GM18508 (cell line): ENCODE data around the gene ZCCHC13.
"Not testable (repeated sequence)": the region's sequence is repeated elsewhere in the genome, so short reads cannot be mapped to it uniquely, and the experiment has no call there.

Experiments
- ATAC-seq: cut with Tn5 transposase; IDR thresholded peaks from one replicate; pipeline ENCODE4 v1.9.1; 2021; ENCODE audit warnings: moderate number of reproducible peaks; ENCODE audit not compliant: insufficient read depth, unreplicated experiment

The ZCCHC13 gene

DNA sequence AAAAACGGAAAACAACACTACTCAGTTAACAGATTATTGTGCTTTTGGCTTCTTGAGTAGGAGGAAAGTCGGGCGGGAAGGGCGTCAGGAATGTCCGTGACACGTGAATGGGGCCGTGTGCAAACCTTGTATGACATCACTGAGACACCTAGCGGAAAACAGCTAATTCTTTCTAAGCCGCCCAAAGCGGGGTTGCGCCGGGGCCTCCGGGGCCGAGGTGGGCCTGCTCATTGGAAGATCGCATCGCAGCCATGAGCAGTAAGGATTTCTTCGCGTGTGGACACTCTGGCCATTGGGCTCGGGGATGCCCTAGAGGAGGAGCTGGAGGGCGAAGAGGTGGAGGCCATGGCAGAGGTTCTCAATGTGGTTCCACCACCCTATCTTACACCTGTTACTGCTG lies at the start of gene ZCCHC13:
Gene ZCCHC13, plus strand, starts transcription at position 165 of the 400 bp plus-strand sequence. Its CDS starts 87 bp downstream, at position 252.
- no peak for ATAC-seq

DNA sequence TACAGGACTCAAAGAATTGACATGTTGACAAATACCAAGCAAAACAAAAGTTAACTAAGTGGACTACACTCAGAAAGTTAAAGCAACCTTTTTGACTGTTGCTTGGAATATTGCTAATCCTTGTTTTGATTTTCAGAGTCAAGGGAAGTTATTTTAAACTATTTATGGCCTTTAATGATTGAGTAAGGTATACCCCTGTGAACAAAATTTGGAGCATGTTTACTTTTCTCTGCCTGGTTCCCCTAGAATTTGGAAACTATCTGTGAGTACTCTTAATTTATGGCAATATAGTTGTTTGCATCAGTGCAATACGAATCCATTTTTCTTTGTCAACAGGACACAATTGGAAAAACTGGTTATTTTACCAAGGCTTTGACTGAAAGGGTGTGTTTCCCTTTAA lies 45.9 kb upstream of the ZCCHC13 start:
- not testable (repeated sequence) for ATAC-seq

DNA sequence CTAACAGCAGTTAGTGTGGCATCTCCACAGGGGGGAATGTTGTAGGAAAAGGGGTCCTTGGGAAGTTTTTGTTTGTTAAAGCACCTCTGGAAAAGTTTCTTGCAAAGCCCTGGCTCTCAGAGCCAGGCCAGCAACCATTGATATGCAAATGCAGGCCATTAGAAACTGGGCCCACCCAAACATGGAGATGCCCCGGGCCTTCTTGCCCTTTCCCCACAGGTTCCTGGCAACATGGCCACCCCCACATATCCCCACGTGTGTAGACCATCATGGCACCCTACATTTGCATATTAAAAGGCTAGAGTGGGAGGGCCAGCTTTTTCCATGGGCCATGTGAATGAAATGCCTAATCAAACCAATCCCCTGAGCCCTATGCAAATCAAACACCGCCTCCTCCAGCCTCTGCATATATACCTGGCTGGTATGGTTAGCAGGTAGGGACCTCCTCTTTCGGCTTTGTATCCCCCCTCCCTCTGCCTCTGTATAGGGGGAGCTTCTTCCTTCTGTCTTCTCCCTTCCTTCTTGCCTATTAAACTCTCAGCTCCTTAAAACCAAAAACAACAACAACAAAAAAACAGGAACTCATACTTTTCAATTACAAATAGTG lies 44.0 kb upstream of the ZCCHC13 start:
- no peak for ATAC-seq

DNA sequence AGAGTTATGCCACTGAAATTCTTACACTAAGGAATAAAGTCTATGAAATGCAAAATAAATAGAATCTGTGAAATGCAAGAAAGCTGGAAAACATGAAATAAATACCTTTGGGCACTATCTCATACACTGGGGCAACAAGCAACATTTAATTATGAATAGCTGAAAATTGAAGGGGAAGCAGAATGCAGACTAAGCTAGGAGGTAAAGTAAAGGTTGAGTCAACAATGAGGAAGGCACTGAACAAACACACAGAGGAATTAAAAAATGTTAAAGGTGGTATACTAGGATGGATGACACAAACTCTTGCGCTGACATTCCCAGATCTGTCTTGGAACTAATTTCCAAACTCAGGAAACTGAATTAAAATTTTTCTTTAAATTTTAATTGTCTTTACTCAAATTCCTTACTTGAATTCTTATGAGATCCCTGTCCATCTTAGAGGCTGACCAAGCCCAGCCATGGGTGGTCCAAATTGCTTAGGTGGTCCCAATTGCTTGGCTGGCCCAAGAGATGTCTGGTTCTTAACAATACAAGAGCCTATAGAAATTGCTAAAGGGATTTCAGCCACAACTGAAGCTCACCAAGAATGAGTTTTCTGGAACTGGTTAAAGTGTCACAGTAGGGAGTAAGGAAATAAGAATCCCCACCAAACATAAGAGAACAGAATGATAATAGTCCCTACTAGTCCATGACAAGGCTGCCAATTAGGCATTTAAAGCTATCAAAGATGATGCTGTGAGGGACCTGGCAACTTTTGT lies 41.3 kb upstream of the ZCCHC13 start:
- no peak for ATAC-seq

DNA sequence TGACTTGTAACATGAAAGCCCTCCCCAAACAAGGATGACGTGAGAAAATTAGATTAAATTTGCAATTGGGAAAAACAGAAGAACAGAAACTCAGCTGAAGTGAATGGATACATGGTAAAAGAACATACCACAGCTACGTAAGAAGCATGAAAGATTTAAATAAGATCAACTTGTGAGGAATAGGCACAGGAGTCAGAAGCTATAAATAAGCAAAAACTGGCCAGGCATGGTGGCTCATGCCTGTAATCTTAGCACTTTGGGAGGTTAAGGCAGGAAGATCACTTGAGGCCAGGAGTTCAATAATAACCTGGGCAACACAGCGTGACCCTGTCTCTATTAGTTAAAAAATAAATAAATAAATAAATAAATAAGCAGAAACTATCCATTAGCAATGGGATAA lies 33.6 kb upstream of the ZCCHC13 start:
- no peak for ATAC-seq

DNA sequence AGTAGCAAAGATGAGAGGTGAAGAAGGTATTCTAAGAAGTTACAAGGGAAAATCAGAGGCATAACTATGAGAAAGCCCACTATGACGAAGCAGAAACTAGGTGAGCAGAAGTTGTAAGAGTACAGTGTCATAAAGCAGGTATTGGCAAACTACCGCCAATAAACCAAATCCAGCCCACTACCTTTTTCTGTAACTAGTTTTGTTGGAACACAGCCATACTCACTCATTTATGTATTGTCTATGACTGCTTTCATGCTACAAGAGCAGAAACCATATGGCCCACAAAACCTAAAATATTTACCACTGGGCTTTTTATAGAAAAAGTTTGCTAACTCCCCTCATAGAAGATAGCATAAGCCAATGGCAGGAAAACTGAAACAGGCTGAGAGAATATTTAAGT lies 31.8 kb upstream of the ZCCHC13 start:
- ATAC-seq: no peak

DNA sequence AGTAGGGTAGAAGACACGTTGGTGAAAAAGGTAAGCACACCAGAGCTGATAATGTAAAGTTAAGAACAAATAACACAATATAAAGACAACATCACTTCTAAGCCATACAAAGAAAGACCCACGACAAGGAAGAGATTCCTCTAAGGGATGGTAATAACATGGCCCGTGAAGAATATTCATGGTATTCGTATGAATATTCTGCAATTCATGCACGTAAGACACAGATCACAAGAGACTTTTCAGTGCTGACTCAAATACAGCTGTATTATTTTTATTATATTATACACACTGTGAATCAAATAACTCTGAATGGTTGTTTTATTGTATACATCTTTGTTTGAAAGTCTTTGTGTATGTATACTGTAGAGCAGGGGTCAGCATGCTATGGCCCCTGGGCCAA lies 29.5 kb upstream of the ZCCHC13 start:
- ATAC-seq: no peak

DNA sequence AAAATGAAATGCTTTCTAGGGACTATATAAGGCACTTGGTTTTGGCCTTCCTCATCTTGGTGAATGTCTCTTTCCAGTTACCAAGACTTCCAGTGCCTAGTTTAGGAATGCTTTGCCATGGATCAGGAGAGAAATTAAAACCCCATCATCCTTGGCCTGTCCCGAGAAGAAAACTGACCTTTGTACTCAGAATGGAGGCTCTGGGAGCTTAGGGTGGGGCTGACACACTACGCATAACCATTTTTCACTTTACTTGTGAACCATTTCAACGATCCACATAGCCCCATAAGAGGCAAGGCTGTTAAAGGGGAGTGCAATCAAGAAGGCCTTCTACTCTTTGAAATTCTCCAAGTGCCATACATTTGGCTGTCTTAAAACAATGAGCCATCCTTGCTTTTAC lies 26.7 kb upstream of the ZCCHC13 start:
- ATAC-seq: no peak

DNA sequence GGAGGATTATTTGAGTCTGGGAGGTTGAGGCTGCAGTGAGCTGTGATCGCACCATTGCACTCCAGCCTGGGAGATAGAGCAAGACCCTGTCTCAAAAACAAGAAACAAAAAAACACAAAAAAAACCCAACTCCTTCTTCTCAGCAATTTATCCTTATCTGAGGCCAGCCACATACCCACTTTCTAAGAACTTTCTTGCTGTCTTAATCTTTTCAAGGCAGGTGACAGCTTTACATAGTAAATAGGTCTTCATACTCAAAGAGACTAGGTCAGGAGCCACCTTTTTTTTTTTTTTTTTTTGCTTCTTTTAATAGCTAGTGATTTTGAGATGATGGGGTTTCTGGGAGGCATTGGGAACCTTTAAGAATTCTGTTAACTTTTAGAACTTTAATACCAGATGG lies 26.1 kb upstream of the ZCCHC13 start:
- no peak for ATAC-seq

DNA sequence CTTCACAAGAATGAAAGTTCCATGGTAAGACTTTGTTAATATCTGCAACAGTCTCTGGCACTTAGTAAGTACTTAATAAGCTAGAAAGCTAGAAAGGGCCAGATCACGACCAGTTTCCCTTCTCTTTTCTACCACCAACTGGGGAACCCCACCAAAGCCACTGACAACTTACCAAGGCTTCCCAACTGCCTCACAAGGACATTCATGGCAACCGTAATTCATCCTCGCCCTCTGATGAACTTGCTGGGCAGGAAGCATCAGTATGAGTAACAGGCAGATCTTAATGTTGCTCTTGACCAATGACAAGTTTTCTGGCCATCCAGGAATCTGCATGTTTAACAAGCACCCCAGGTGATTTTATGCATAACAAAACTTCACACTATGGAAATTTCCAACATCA lies 23.2 kb upstream of the ZCCHC13 start:
- ATAC-seq: peak; percentile 70

DNA sequence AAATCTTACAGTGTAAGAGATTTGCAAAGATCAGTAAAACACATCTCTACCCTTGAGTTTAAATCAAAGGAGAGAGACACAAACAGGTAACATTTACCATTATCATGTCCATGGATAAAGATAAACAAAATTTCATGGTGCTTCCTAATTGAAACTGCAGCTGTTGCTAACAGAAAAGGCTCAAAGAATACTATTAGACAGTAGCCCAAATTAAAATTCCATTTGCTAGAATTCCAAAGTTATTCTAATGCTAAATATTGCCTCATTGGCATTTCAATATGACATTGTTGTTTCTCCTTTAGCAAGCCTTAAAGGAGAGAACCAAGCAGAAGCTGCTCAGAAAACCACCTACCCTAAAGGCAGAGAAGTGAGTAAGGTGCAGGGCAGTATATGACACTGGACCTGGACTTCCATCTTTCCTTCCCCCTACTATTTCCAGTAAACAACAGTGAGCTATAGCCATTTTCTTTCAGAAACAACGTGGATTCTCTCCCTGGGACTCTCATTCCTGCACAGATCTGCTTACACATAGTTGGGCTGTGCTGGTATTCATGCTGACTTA lies 19.5 kb upstream of the ZCCHC13 start:
- ATAC-seq: no peak

DNA sequence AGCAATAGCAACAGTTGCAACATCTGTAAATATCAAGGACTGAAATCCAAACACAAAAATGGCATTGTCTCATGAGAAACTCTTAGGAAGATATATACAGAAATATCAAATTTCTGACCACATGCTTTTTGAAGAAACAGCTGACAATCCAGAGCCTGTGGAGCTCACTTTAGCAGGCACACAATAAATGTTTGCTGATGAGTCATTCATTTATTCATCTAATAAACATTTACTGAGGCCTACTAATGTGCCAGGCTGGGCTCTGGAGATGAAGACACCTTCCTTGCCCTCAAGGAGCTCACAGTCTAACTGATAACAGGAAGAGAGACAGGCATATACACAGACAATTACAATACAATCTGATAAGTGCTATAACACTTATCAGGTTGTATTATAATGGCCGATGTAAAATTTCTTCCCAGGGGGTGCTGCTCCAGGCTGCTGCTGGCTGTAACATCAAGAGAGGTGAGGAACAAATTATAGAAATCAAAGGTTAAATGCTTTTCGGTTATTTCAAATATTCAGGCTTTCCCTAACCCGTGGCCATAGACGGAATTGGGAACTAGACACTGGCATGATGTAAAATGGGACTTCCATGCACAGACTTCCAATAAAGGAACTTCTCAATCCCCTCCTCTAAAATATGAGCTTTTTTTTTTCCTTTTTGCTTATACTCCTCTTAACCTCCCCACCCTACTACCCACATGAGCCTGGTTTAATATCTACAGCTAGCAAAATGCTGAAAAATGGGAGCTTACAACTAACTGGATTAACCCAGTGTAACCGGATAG lies 16.8 kb upstream of the ZCCHC13 start:
- no peak for ATAC-seq

DNA sequence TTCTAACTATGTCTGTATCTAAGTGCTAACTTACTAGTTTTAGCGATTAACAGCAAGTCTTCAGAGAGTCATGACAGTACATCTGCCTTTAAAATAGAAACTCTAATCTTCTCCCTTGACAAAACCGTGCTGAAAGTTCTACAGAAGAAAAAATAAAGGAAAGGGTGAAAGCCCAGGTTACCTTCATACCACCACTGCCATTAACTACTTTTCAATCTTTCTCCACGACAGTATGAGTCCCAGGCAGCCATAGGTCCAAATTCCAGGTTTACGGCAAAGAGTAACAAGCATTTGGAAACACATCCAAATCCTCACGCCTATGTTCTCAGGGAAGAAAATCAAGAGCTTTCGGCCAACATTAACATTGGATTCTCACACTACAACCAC lies 12.4 kb upstream of the ZCCHC13 start:
- ATAC-seq: no peak

DNA sequence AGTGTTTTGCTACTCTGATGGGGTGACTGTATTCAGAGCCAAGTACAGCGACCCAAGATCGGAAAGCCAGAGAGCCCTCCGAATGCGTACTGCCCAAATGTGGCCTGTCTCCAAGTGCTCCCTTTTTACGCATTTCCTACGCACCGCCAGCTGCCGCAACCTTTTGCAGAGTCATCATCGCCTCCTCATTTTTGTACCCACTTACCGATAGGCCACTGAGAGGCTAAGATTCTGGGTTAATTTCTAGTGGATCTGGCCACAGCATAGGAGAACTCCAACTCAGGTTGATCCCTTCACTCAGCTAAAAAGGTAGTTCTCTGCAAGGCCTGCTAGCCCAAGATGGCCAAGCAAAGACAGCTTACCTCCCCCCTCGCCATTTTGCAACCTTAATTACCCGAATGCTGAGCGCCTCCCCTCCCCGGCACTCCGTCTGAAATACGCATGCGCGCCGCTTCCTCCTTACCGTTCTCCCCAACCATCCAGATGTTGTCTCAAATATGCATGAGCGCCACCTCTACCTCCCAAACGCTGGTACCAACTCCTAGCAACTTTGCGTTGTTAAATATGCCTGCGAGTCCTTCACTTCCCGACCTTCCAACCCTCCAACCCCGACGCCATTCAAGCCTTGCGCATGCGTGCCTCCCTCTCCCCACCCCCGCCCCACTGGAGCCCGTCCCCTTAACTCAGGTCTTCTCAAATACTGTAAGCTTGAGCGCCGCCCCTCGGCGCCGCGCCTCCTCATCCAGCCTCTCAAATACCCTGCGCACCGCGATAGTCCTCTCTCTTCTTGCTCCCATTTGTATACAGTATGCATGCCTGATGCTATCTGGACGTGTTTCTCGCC lies 11.8 kb upstream of the ZCCHC13 start:
- ATAC-seq: peak; percentile 60

DNA sequence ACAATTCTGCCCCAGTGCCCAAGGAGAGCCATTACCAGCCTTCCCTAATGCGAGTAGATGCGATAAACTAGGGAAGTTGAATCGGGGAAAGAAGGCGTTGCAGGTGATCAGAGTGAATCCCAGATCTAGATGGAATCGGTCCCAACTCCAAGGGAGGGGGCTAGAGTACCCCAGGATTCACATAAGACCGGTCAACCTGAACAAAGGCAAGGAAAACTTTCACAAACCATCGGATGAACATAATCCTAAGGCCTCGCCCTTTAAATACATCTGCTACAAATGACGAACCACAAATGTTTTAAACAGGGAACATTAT lies 11.2 kb upstream of the ZCCHC13 start:
- no peak for ATAC-seq

DNA sequence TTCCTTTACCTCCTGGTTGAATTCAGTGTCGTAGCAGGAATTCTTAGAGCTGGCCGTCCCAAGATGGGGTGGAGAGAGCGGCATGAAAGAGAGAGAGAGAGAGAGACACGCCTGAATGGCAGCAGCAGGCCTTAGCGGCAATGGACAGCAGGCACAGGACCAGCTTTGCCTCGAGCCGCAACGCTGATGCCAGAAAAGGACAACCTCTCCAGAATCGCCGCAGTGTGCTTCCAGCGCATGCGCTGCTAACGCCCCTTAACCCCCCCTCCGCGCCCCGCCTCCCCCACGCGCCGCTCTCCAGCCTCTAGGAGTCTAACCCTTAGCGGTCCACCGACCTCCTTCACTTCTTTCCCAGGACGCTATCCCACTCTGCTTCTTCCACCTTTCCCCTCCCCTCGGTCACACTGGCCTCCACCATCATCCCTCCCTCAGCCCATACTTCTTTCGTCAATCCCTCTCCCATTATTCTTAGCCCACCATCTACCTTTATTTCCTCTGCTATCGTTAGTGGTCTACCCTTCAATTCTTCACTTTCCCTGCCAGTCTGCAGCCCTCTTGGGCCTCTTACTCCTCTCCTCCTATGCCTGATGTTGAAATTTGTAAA lies 10.5 kb upstream of the ZCCHC13 start:
- ATAC-seq: no peak

DNA sequence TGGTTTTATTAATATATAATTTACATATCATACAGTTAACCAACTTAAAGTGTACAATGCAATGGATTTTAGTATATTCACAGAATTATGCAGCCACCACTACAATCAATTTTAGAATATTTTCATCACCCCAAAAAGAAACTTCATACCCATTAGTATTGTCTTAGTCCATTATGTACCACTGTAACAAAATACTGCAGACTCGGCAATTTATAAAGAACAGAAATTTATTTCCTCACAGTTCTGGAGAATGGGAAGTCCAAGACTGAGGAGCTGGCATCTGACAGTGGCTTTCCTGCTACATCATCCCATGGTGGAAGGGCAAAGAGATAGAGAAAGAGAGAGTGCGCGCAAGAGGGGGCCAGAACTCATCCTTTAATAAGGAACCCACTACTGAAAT lies 8.9 kb upstream of the ZCCHC13 start:
- ATAC-seq: no peak

DNA sequence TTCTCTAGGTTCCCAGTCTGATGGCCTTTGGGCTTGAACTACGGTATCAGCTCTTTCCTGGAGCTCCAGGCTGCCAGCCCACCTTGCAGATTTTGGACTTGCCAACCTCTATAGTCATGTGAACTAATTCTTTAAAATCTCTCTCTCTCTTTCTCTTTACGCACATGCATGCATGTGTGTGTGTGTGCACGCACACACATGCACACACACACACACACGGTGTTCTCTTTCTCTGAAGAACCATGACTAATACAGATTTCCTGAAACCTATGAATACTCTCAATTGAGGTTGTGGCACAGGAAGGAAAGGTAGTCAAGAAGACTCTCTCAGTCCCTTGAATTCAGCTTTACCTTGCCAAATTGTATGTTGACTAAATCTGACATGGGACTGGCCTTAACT lies 6.2 kb upstream of the ZCCHC13 start:
- no peak for ATAC-seq

DNA sequence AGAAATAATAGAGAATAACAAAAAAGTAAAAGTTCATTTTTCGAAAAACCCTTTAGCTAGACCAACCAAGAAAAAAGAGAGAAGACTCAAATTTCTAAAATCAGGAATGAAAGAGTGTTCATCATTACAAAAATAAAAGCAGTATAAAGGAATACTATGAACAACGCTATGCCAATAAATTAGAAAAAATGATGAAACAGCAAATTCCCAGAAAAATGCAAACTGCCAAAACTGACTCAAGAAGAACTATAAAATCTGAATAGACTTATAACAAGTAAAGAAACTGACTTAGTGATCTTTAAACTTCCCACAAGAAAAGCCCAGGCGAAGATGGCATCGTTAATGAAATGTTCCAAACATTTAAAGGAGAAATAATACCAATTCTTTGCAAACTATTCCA lies 3.1 kb upstream of the ZCCHC13 start:
- no peak for ATAC-seq

DNA sequence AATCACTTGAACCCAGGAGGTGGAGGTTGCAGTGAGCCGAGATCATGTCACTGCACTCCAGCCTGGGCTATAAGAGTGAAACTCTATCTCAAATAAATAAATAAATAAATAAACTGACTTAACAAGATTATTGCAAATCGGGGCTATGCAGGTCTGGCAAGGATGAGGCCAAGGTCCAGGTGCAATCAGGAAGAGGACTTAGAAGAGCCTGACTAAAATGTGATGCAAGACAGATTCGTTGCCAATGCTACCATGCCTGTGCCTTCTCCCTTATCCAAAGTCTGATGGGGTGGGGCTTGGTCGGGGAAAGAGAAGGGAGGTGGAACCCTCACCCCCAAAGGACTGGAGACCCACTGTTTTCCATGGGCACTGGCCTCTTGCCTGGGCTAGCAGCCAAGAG lies 14.7 kb downstream of the ZCCHC13 start:
- no peak for ATAC-seq
